A673 (cell line): ENCODE data around the gene DHRS7C.

Experiments used
- CTCF ChIP-seq: fragments of 300-800, 200-600 bp; sonication (generic); conservative IDR thresholded peaks from 2 replicates; pipeline ENCODE4 v1.5.1; 2017; ENCODE audit warnings: low read depth, mild to moderate bottlenecking, antibody characterized with exemption, low read length, moderate library complexity, mixed read lengths
- EZH2 ChIP-seq: fragments of 200-600 bp; sonication (generic); IDR thresholded peaks from 2 replicates; pipeline ENCODE4 v1.6.1; 2017; ENCODE audit warnings: borderline replicate concordance, low read depth, mild to moderate bottlenecking, mixed read lengths, antibody characterized with exemption, low read length; ENCODE audit not compliant: poor library complexity, severe bottlenecking

GRCh38 chr17:9802697-9803096, 11.3 kb upstream of the DHRS7C start:
- TF ChIP-seq CTCF = no peak
- TF ChIP-seq EZH2 = no peak
